ENCODE results near the gene CARD9.

The CARD9 gene

GRCh38 chr9:136373300-136374182 is at the start of gene CARD9:
Gene CARD9 (minus strand): TSS chr9:136373669. CDS start chr9:136372078, 1,591 bp downstream.
- TF ChIP-seq CTCF (IDR thresholded peaks at IDR 0.05; ENCODE audit: insufficient read depth, low read depth, low read length, missing control alignments): no peak
- no peak within 1 kb of the TSS for H3K4me3 ChIP-seq (ENCODE audit: low read length)
- DNase-seq (ENCODE audit: low read depth): no peak

- DNase-seq (ENCODE audit: low read depth): no peak
- no peak overlapping the region for H3K4me3 ChIP-seq (ENCODE audit: low read length)
- TF ChIP-seq CTCF (IDR thresholded peaks at IDR 0.05; ENCODE audit: insufficient read depth, low read depth, low read length, missing control alignments): no peak
These were observed 49.4 kb upstream of the CARD9 start for GRCh38 chr9:136422876-136423275.

- no peak for TF ChIP-seq CTCF (IDR thresholded peaks at IDR 0.05; ENCODE audit: insufficient read depth, low read depth, low read length, missing control alignments)
- no peak for DNase-seq (ENCODE audit: low read depth)
- H3K4me3 ChIP-seq (ENCODE audit: low read length): no peak overlapping the region
These were observed 48.3 kb upstream of the CARD9 start for GRCh38 chr9:136421791-136422190.

GRCh38 chr9:136419092-136419420 is 45.6 kb upstream of the CARD9 start:
- DNase-seq (ENCODE audit: low read depth): no peak
- TF ChIP-seq CTCF (IDR thresholded peaks at IDR 0.05; ENCODE audit: insufficient read depth, low read depth, low read length, missing control alignments): no peak

GRCh38 chr9:136418182-136419091 is 45.0 kb upstream of the CARD9 start:
- TF ChIP-seq CTCF (IDR thresholded peaks at IDR 0.05; ENCODE audit: insufficient read depth, low read depth, low read length, missing control alignments): no peak
- H3K4me3 ChIP-seq (ENCODE audit: low read length): no peak overlapping the region
- no peak for DNase-seq (ENCODE audit: low read depth)

More at GRCh38 chr9:136419092-136419420, 45.6 kb upstream of the CARD9 start:
- H3K4me3 ChIP-seq (ENCODE audit: low read length): no peak overlapping the region

- TF ChIP-seq CTCF (IDR thresholded peaks at IDR 0.05; ENCODE audit: insufficient read depth, low read depth, low read length, missing control alignments): no peak
These were observed 43.4 kb upstream of the CARD9 start for GRCh38 chr9:136416914-136417313.

More at GRCh38 chr9:136416914-136417313, 43.4 kb upstream of the CARD9 start:
- DNase-seq (ENCODE audit: low read depth): no peak
- no peak overlapping the region for H3K4me3 ChIP-seq (ENCODE audit: low read length)
